HEK293T (cell line): ENCODE data around the gene KCNQ5.

Source experiments
- ARNT ChIP-seq: fragments of 450-650 bp; IDR thresholded peaks from 2 replicates; pipeline ENCODE4 v1.6.1; 2017; ENCODE audit warnings: mild to moderate bottlenecking
- CTBP1 ChIP-seq: fragments of 450-650 bp; IDR thresholded peaks from 2 replicates; pipeline ENCODE4 v1.6.1; 2016; ENCODE audit warnings: borderline replicate concordance
- FOXK2 ChIP-seq: fragments of 450-650 bp; IDR thresholded peaks from 2 replicates; pipeline ENCODE4 v1.6.1; 2016; ENCODE audit warnings: mild to moderate bottlenecking

DNA sequence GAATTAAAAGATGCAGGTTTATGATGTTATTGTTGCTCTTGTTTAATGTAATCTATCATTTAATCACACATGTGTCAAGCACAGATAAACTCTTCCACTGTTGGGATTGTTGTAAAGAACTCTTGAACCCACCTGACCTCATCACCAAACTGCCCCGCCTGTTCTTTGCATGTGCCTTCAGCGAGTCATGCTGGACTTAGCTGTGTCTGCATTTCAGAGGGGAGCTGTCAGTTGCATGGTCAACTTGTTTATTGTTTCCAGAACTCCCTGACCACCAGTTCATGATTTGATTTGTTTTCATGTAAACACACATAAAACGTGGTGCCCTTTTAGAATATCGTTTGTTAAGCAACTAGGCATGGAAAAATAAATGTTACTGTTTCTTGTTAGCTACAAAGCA is 509.8 kb downstream of the KCNQ5 start:
- TF ChIP-seq CTBP1, result no peak
- TF ChIP-seq FOXK2, result no peak
- no peak for TF ChIP-seq ARNT
